Mesenchymal stem cell (in vitro differentiated cells and primary cell): ENCODE data around the gene MCF2L2.
A peak's percentile ranks its signal among the peaks of the same experiment; 100 is the strongest.

Experiments
- DNase-seq: peaks from one replicate; pipeline ENCODE4 v3.0.0-alpha.2; 2013
- H2AFZ ChIP-seq: one replicate; pipeline ENCODE4 v1.6.1; 2013; ENCODE audit warnings: low read depth, mild to moderate bottlenecking, control low read depth, inconsistent platforms, low read length, moderate library complexity
- H2AK5ac ChIP-seq: 2 replicates; pipeline ENCODE4 v1.6.1; 2013; ENCODE audit warnings: low read length, moderate library complexity, mild to moderate bottlenecking, inconsistent platforms; ENCODE audit not compliant: severe bottlenecking
- H2BK120ac ChIP-seq: one replicate; pipeline ENCODE4 v1.6.1; 2013; ENCODE audit warnings: low read depth, mild to moderate bottlenecking, inconsistent platforms, low read length, moderate library complexity
- H2BK12ac ChIP-seq, 2 experiments: one replicate each; pipeline ENCODE4 v1.6.1; 2013; ENCODE audit warnings: inconsistent platforms in 2 of 2, low read length in 2 of 2, mild to moderate bottlenecking in 2 of 2, moderate library complexity in 2 of 2, control low read depth in 1 of 2
- H2BK15ac ChIP-seq: one replicate; pipeline ENCODE4 v1.6.1; 2013; ENCODE audit warnings: mild to moderate bottlenecking, low read depth, inconsistent platforms; ENCODE audit not compliant: poor library complexity, severe bottlenecking
- H2BK5ac ChIP-seq: 2 replicates; pipeline ENCODE4 v1.6.1; 2013; ENCODE audit warnings: low read depth, mild to moderate bottlenecking, low read length, control low read depth, inconsistent platforms; ENCODE audit not compliant: poor library complexity, severe bottlenecking
- H3K14ac ChIP-seq, 2 experiments: one replicate each; pipeline ENCODE4 v1.6.1; 2013; ENCODE audit warnings: inconsistent platforms in 2 of 2, low read length in 2 of 2, control low read depth in 1 of 2, mild to moderate bottlenecking in 1 of 2, moderate library complexity in 1 of 2
- H3K18ac ChIP-seq, 2 experiments: one replicate each; pipeline ENCODE4 v1.6.1; 2013; ENCODE audit warnings: inconsistent platforms in 2 of 2, low read length in 2 of 2, control low read depth in 1 of 2, low read depth in 1 of 2, mild to moderate bottlenecking in 1 of 2
- H3K23ac ChIP-seq, 2 experiments: one replicate each; pipeline ENCODE4 v1.6.1; 2013; ENCODE audit warnings: inconsistent platforms in 2 of 2, low read length in 2 of 2, mild to moderate bottlenecking in 2 of 2, moderate library complexity in 2 of 2, control low read depth in 1 of 2
- H3K27ac ChIP-seq: 2 replicates; pipeline ENCODE4 v1.5.1; 2013; ENCODE audit warnings: mild to moderate bottlenecking, moderate library complexity, low read length, control low read depth, inconsistent platforms; ENCODE audit not compliant: poor library complexity, severe bottlenecking
- H3K27me3 ChIP-seq, 2 experiments: 2 replicates each; pipeline versions ENCODE4 v1.6.1 to v1.7.0; 2013; ENCODE audit warnings: low read length in 2 of 2, mild to moderate bottlenecking in 2 of 2, moderate library complexity in 2 of 2, control low read depth in 1 of 2, inconsistent platforms in 1 of 2; ENCODE audit not compliant: control insufficient read depth in 1 of 2, insufficient read depth in 1 of 2
- H3K36me3 ChIP-seq, 2 experiments: 2 replicates each; pipeline versions ENCODE4 v1.6.1 to v1.7.0; 2013; ENCODE audit warnings: low read length in 2 of 2, control low read depth in 1 of 2, inconsistent platforms in 1 of 2, low read depth in 1 of 2, mild to moderate bottlenecking in 1 of 2; ENCODE audit not compliant: insufficient read depth in 2 of 2, control insufficient read depth in 1 of 2
- H3K4ac ChIP-seq, 2 experiments: one replicate each; pipeline ENCODE4 v1.6.1; 2013; ENCODE audit warnings: inconsistent platforms in 2 of 2, low read length in 2 of 2, mild to moderate bottlenecking in 2 of 2, moderate library complexity in 2 of 2, control low read depth in 1 of 2, low read depth in 1 of 2
- H3K4me1 ChIP-seq: 2 replicates; pipeline ENCODE4 v1.6.1; 2013; ENCODE audit warnings: low read depth, low read length, control low read depth; ENCODE audit not compliant: control insufficient read depth, insufficient read depth
- H3K4me2 ChIP-seq: 2 replicates; pipeline ENCODE4 v1.6.1; 2013; ENCODE audit warnings: low read length, mild to moderate bottlenecking, inconsistent platforms; ENCODE audit not compliant: poor library complexity, severe bottlenecking
- H3K4me3 ChIP-seq, 2 experiments: 2 replicates each; pipeline versions ENCODE4 v1.5.1 to v1.7.0; 2013; ENCODE audit warnings: low read length in 2 of 2, mild to moderate bottlenecking in 2 of 2, control low read depth in 1 of 2, low read depth in 1 of 2; ENCODE audit not compliant: insufficient read depth in 1 of 2
- H3K79me1 ChIP-seq: replicated peaks from 2 replicates; pipeline ENCODE4 v1.6.1; 2013; ENCODE audit warnings: mild to moderate bottlenecking, control low read depth, low read length, inconsistent platforms; ENCODE audit not compliant: poor library complexity, severe bottlenecking
- H3K9ac ChIP-seq: 2 replicates; pipeline ENCODE4 v1.7.0; 2013; ENCODE audit warnings: mild to moderate bottlenecking, low read length, moderate library complexity
- H3K9me3 ChIP-seq: 2 replicates; pipeline ENCODE4 v1.7.0; 2013; ENCODE audit warnings: mild to moderate bottlenecking, low read length; ENCODE audit not compliant: control insufficient read depth
- H4K8ac ChIP-seq: one replicate; pipeline ENCODE4 v1.6.1; 2013; ENCODE audit warnings: inconsistent platforms, mild to moderate bottlenecking, low read length, moderate library complexity
- H4K91ac ChIP-seq: one replicate; pipeline ENCODE4 v1.6.1; 2013; ENCODE audit warnings: mild to moderate bottlenecking, low read length, inconsistent platforms
- WGBS: methylation state at CpG from one replicate; pipeline ENCODE4 v1.1.7; 2013; ENCODE audit warnings: mixed read lengths; 5-methylcytosine and 5-hydroxymethylcytosine counted together

MCF2L2 gene

DNA sequence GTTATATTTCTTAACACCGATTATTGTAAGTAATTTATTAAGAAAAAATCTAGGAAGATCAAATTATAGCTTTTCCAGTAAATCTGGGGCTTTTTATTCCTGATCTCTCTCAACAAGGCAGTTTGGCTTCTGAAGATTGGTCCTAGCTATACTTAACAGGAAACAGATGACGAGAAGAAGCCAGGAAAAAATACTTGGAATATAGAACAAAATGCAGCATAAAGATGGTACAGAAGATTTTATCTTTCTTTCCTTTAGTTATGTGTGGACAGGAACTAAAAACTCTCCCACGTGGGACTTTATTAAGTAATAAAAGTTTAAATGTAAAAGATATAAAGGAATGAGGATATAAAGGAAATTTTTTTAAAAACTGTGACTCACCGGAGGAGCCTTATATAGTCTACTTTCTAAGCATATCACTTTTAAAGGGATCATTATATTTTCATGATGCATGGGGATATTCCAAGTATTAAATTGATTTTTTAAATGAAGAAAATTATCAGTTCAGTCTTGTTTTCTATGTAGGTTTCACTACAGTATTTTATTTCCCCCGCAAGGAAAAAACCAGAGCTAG lies 167.2 kb downstream of the MCF2L2 start:
- Histone ChIP-seq H3K79me1 (peaks cover 11% of the 10 kb centered on the region), H4K8ac (no peak overlapping the region), H3K36me3 (peaks cover 0 to 4% of the 10 kb centered on the region in 2 experiments), H2AK5ac (no peak overlapping the region), H3K4me1 (peaks cover 15% of the 10 kb centered on the region), H3K9me3 (no peaks in the 10 kb centered on the region), H3K9ac (no peak overlapping the region), H2AFZ (no peak overlapping the region), H3K27me3 (no peaks in the 10 kb centered on the region), H3K14ac (no peak overlapping the region), H3K4me2 (no peak overlapping the region), H3K18ac (no peak overlapping the region), H4K91ac (no peak overlapping the region), H2BK120ac (no peak overlapping the region), H2BK12ac (no peak overlapping the region), H3K27ac (no peak overlapping the region), H2BK15ac (no peak overlapping the region), H3K23ac (no peak overlapping the region), H2BK5ac (no peak overlapping the region), H3K4me3 (no peak overlapping the region), H3K4ac (no peak overlapping the region)
- DNase-seq, result no peak
- WGBS, result no CpG with 5 or more reads among the region's 5 CpGs

DNA sequence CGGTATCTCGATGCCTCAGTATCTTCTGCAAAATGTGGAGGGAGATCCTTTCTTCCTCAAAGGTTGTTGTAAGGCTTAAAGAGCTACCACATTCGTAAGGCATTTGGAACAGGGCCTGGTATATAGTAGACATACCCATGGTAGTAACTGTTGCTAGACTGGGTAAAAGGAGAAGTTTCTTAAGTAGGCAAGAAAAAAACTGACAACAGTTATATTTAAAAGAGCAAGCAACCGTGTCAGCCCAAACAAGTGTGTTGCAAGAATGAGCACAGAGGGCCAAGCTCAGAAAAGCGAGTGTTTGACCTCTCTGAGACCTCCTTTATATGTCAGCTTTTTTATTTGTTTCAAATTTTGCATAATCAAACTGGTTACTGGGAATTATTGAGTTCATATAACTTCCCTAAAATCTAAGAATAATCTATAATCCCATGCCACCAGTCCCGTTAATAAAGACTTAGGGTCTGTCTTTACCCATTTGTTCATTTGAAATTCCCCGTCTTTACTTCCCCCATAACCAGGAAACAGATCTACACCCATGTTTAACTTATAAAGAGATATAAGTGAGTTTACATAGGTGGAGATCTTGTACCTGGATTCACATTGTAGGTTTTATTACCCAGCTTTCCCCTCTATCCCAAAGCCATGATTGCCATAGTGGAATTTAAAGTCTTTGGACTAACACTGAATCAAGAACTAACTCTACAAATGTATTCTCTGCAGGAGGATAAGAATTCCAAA lies 168.1 kb downstream of the MCF2L2 start:
- Histone ChIP-seq H3K4me3 (no peak overlapping the region), H3K14ac (no peak overlapping the region), H3K4ac (no peak overlapping the region), H2AFZ (no peak overlapping the region), H2BK15ac (no peak overlapping the region), H2BK12ac (no peak overlapping the region), H3K4me1 (peaks cover 10% of the 10 kb centered on the region), H2BK5ac (no peak overlapping the region), H3K9ac (no peak overlapping the region), H3K23ac (no peak overlapping the region), H4K91ac (no peak overlapping the region), H3K27me3 (no peaks in the 10 kb centered on the region), H4K8ac (no peak overlapping the region), H3K18ac (no peak overlapping the region), H2AK5ac (no peak overlapping the region), H3K79me1 (peaks cover 11% of the 10 kb centered on the region), H3K36me3 (peaks cover 0 to 4% of the 10 kb centered on the region in 2 experiments), H3K9me3 (no peaks in the 10 kb centered on the region), H3K4me2 (no peak overlapping the region), H3K27ac (no peak overlapping the region), H2BK120ac (no peak overlapping the region)
- DNase-seq, result no peak
- 83% methylated on average over 5 of the region's 7 CpGs for WGBS

DNA sequence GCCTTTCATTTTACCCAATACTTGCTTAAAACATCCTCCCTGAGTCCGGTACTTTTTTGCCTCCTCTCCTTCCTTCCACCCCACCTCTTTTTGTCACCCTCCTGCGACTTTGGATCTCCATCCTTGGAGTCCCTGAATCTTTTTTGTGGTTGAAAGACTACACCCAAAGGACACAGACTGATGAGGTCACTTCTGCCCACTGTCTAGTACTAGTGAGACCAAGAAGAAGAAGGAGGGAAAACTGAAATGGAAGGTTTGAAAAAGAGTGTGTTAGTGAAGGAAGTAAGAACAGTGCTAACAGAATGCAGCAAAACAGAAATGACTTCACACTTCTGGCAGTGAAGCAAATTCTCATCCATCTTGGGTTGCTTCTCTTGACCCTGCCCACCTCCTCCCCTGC lies 168.8 kb downstream of the MCF2L2 start:
- Histone ChIP-seq H3K23ac (no peak overlapping the region), H2BK5ac (no peak overlapping the region), H2BK120ac (no peak overlapping the region), H3K4me2 (no peak overlapping the region), H3K18ac (peak overlapping the region in 1 of 2 experiments; percentile 51), H3K9ac (no peak overlapping the region), H3K27me3 (no peaks in the 10 kb centered on the region), H4K8ac (no peak overlapping the region), H3K79me1 (peaks cover 11% of the 10 kb centered on the region), H2BK15ac (no peak overlapping the region), H3K4me3 (no peak overlapping the region), H3K27ac (no peak overlapping the region), H2BK12ac (no peak overlapping the region), H4K91ac (no peak overlapping the region), H2AK5ac (no peak overlapping the region), H3K14ac (no peak overlapping the region), H3K36me3 (peaks cover 0 to 4% of the 10 kb centered on the region in 2 experiments), H3K4ac (no peak overlapping the region), H3K9me3 (no peaks in the 10 kb centered on the region), H2AFZ (no peak overlapping the region), H3K4me1 (peaks cover 8% of the 10 kb centered on the region)
- 92% methylated on average over 1 of the region's 2 CpGs for WGBS
- DNase-seq, result no peak

DNA sequence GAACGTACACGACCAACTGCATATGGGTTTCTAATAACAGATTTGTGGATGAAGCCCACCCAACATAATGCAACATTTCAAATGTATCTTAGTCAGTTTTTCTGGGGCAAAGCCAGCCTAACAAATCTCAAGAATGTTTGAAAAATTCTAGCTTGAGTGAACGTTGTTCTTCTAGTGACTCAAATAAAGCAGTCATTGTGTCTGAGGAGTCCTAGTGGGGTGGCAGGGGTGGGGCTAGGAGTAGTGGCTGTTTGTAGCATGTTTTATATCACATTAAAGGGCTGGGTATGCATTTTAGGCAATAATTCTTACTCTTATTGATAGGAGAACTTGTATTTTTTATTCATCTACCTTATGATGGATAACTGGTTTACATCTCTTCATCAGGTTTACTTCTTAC lies 169.3 kb downstream of the MCF2L2 start:
- Histone ChIP-seq H3K4me1 (peaks cover 8% of the 10 kb centered on the region), H3K4me2 (no peak overlapping the region), H2BK15ac (no peak overlapping the region), H2AK5ac (no peak overlapping the region), H2BK12ac (no peak overlapping the region), H3K23ac (no peak overlapping the region), H3K36me3 (peaks cover 0 to 4% of the 10 kb centered on the region in 2 experiments), H3K9ac (no peak overlapping the region), H4K91ac (no peak overlapping the region), H2BK5ac (no peak overlapping the region), H4K8ac (no peak overlapping the region), H2AFZ (no peak overlapping the region), H3K9me3 (no peaks in the 10 kb centered on the region), H3K79me1 (peaks cover 11% of the 10 kb centered on the region), H3K4me3 (no peak overlapping the region), H3K27me3 (no peaks in the 10 kb centered on the region), H3K4ac (no peak overlapping the region), H3K18ac (no peak overlapping the region), H3K27ac (no peak overlapping the region), H2BK120ac (no peak overlapping the region), H3K14ac (no peak overlapping the region)
- 73% methylated on average over 3 of the region's 3 CpGs for WGBS
- DNase-seq, result no peak
